ENCODE data around the gene MAZ.
"Not testable (repeated sequence)": the region's sequence is repeated elsewhere in the genome, so short reads cannot be mapped to it uniquely, and the experiment has no call there.

DNA sequence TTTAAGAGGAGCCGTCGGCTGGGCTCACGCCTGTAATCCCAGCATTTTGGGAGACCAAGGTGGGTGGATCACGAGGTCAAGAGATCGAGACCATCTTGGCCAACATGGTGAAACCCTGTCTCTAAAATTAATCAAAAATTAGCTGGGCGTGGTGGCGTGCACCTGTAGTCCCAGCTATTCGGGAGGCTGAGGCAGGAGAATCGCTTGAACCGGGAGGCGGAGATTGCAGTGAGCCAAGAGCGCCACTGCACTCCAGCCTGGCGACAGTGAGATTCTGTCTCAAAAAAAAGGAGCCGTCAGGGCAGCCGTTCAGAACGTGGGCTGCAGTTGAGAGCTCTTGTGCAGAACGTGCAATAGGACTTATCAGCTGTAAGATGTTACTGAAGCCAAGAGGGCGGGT, 13.2 kb upstream of the MAZ start:
- TF ChIP-seq POLR2A (IDR thresholded peaks at IDR 0.05): not testable (repeated sequence)
- TF ChIP-seq, protein P1, sequence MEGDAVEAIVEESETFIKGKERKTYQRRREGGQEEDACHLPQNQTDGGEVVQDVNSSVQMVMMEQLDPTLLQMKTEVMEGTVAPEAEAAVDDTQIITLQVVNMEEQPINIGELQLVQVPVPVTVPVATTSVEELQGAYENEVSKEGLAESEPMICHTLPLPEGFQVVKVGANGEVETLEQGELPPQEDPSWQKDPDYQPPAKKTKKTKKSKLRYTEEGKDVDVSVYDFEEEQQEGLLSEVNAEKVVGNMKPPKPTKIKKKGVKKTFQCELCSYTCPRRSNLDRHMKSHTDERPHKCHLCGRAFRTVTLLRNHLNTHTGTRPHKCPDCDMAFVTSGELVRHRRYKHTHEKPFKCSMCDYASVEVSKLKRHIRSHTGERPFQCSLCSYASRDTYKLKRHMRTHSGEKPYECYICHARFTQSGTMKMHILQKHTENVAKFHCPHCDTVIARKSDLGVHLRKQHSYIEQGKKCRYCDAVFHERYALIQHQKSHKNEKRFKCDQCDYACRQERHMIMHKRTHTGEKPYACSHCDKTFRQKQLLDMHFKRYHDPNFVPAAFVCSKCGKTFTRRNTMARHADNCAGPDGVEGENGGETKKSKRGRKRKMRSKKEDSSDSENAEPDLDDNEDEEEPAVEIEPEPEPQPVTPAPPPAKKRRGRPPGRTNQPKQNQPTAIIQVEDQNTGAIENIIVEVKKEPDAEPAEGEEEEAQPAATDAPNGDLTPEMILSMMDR (IDR thresholded peaks at IDR 0.05): not testable (repeated sequence)

Measured in right lobe of liver (tissue), 4 donors.